Neural crest cell (in vitro differentiated cells): ENCODE results near the gene MYRF. TPM values are rescaled to one million over a fixed set of nuclear protein-coding genes. Genes with fewer than 3 reads are reported as not detected.
A peak's percentile ranks its signal among the peaks of the same experiment; 100 is the strongest.

Experiments used
- DNase-seq: peaks from one replicate; pipeline ENCODE4 v3.0.0; 2021; ENCODE audit warnings: low read depth, mixed read lengths, low spot score
- H3K27ac Mint-ChIP-seq: one replicate; pipeline ENCODE4 v1.8.0; 2021; ENCODE audit warnings: mild to moderate bottlenecking, mixed read lengths; ENCODE audit not compliant: unreplicated experiment
- H3K27me3 Mint-ChIP-seq: 2 replicates; pipeline ENCODE4 v1.8.0; 2021; ENCODE audit warnings: low read depth, mild to moderate bottlenecking, mixed read lengths
- H3K36me3 Mint-ChIP-seq: 2 replicates; pipeline ENCODE4 v1.8.0; 2021; ENCODE audit warnings: low read depth, mild to moderate bottlenecking, mixed read lengths
- H3K4me1 Mint-ChIP-seq: 2 replicates; pipeline ENCODE4 v1.8.0; 2021; ENCODE audit warnings: mixed read lengths
- H3K4me3 Mint-ChIP-seq: one replicate; pipeline ENCODE4 v1.8.0; 2021; ENCODE audit warnings: mild to moderate bottlenecking, mixed read lengths
- H3K9me3 Mint-ChIP-seq: 2 replicates; pipeline ENCODE4 v1.8.0; 2021; ENCODE audit warnings: mixed read lengths
- total RNA-seq: library from RNA; stranded (reverse); gene quantifications from 2 replicates; pipeline ENCODE4 v1.2.1, GENCODE V29; 2021
- TF ChIP-seq, protein P1 (sequence below): fragments of 200-600 bp; sonication (generic); conservative IDR thresholded peaks from 2 replicates; pipeline ENCODE4 v1.5.0; 2021; ENCODE audit warnings: antibody characterized with exemption, mild to moderate bottlenecking

Gene MYRF
- total RNA-seq, 1 donor from 2014 or later = 3.5 TPM

DNA sequence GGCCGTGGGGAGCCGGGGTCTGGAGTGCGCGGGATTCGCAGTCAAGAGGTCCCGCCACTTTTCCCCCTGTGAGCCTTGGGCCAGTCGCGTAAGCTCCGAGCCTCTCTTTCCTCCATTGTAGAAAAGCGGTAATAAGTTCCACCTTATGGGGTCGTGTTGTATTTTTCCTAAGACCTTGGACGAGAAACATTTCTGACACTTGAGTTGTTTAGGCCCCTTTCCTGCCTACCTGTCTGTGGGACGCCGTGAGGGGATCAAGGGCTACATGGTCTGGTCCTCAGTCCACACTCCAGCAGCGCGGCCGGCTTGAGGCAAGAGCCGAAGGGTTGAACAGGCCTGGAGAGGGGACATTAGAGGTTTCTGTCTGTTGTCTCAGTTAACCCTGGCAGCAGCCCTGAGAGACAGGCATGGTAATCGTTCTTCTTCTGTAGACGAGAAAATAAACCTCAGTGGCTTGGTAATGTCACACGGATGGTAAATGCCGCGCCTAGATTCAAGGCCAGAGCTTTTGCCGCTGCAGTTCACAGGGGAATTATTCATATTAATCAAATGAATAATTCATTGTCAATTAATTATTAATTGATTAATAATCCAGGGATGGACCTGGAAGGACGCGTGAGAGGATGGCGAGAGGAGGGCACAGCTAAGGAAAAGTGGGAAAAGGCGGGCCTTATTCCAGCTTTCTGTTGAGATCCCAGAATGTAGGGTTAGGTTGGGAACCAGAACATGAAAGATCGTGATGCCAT is 40.8 kb downstream of the MYRF start:
- TF ChIP-seq, protein P1, sequence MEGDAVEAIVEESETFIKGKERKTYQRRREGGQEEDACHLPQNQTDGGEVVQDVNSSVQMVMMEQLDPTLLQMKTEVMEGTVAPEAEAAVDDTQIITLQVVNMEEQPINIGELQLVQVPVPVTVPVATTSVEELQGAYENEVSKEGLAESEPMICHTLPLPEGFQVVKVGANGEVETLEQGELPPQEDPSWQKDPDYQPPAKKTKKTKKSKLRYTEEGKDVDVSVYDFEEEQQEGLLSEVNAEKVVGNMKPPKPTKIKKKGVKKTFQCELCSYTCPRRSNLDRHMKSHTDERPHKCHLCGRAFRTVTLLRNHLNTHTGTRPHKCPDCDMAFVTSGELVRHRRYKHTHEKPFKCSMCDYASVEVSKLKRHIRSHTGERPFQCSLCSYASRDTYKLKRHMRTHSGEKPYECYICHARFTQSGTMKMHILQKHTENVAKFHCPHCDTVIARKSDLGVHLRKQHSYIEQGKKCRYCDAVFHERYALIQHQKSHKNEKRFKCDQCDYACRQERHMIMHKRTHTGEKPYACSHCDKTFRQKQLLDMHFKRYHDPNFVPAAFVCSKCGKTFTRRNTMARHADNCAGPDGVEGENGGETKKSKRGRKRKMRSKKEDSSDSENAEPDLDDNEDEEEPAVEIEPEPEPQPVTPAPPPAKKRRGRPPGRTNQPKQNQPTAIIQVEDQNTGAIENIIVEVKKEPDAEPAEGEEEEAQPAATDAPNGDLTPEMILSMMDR = no peak
- Mint-ChIP-seq H3K4me3 (peak overlapping the region; percentile 96), H3K27ac (peak overlapping the region; percentile 100), H3K4me1 (peaks cover 41% of the 10 kb centered on the region), H3K27me3 (peaks cover 3% of the 10 kb centered on the region), H3K36me3 (peaks cover 14% of the 10 kb centered on the region), H3K9me3 (no peaks in the 10 kb centered on the region)
- DNase-seq = no peak

DNA sequence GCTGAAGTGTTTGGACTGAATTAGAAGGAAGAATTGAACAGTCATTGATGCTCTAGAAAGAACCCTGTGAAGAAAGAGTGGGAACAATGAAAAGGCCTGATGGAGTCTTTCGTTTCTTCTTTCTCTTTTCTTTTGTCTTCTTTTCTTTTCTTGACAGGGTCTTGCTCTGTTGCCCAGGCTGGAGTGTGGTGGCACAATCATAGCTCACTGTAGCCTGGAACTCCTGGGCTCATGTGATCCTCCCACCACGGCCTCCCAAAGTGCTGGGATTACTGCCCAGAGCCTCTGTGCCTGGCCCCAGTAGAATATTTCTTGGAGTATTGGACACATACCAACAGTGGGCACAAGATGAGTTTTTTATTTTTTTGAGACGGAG is 41.4 kb downstream of the MYRF start:
- Mint-ChIP-seq H3K36me3 (peaks cover 14% of the 10 kb centered on the region), H3K9me3 (no peaks in the 10 kb centered on the region), H3K27ac (peak overlapping the region; percentile 100), H3K27me3 (peaks cover 3% of the 10 kb centered on the region), H3K4me3 (peak overlapping the region; percentile 96), H3K4me1 (peaks cover 44% of the 10 kb centered on the region)
- TF ChIP-seq, protein P1 = no peak
- DNase-seq = no peak

DNA sequence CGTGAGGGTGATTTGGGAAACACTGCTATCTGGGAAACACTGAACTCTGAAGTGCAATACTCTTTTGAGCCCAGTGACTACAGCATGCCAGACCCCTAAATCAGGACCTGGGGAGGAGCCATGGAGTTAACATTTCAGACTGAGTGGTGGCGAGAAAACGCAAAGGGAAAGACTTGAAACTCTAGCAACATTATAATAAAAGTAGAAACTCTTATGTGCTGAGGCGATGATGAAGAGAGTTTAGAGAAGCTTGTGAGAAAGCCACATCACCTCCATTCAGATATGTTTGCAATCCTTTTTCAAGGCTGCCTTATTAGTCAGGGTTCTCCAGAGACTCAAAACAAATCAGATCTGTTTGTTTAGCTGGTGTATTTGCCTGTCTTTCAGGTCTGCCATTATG is 42.1 kb downstream of the MYRF start:
- Mint-ChIP-seq H3K4me1 (peaks cover 47% of the 10 kb centered on the region), H3K36me3 (peaks cover 14% of the 10 kb centered on the region), H3K27me3 (peaks cover 3% of the 10 kb centered on the region), H3K27ac (no peak overlapping the region), H3K4me3 (peak overlapping the region; percentile 81), H3K9me3 (no peaks in the 10 kb centered on the region)
- DNase-seq = no peak
- TF ChIP-seq, protein P1 = no peak

DNA sequence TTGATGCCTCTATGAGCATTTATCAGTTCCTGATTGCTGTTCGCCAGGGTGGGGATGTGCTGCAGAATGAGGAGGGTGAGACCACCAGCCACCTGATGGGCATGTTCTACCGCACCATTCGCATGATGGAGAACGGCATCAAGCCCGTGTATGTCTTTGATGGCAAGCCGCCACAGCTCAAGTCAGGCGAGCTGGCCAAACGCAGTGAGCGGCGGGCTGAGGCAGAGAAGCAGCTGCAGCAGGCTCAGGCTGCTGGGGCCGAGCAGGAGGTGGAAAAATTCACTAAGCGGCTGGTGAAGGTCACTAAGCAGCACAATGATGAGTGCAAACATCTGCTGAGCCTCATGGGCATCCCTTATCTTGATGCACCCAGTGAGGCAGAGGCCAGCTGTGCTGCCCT is 43.0 kb downstream of the MYRF start:
- H3K27me3 Mint-ChIP-seq = peaks cover 3% of the 10 kb centered on the region
- H3K27ac Mint-ChIP-seq = no peak overlapping the region
- TF ChIP-seq, protein P1 = no peak
- DNase-seq = no peak
- no peaks in the 10 kb centered on the region for H3K9me3 Mint-ChIP-seq
- peak overlapping the region; percentile 81 for H3K4me3 Mint-ChIP-seq
- H3K4me1 Mint-ChIP-seq = peaks cover 47% of the 10 kb centered on the region
- peaks cover 9% of the 10 kb centered on the region for H3K36me3 Mint-ChIP-seq

DNA sequence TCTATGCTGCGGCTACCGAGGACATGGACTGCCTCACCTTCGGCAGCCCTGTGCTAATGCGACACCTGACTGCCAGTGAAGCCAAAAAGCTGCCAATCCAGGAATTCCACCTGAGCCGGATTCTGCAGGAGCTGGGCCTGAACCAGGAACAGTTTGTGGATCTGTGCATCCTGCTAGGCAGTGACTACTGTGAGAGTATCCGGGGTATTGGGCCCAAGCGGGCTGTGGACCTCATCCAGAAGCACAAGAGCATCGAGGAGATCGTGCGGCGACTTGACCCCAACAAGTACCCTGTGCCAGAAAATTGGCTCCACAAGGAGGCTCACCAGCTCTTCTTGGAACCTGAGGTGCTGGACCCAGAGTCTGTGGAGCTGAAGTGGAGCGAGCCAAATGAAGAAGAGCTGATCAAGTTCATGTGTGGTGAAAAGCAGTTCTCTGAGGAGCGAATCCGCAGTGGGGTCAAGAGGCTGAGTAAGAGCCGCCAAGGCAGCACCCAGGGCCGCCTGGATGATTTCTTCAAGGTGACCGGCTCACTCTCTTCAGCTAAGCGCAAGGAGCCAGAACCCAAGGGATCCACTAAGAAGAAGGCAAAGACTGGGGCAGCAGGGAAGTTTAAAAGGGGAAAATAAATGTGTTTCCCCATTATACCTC is 43.6 kb downstream of the MYRF start:
- TF ChIP-seq, protein P1 = no peak
- DNase-seq = no peak
- Mint-ChIP-seq H3K9me3 (no peaks in the 10 kb centered on the region), H3K4me1 (peaks cover 47% of the 10 kb centered on the region), H3K27me3 (peaks cover 3% of the 10 kb centered on the region), H3K36me3 (peaks cover 11% of the 10 kb centered on the region), H3K4me3 (peak overlapping the region; percentile 86), H3K27ac (peak overlapping the region; percentile 9)
